Measurements from ENCODE around the gene TMEM128.
"Not testable (repeated sequence)": the region's sequence is repeated elsewhere in the genome, so short reads cannot be mapped to it uniquely, and the experiment has no call there.

Gene TMEM128

GRCh38 chr4:4248029-4248884 lies at the start of gene TMEM128:
Gene TMEM128, minus strand, starts transcription at chr4:4248223. Its CDS starts 21 bp downstream, at chr4:4248202.
- DNase-seq (ENCODE audit: low read depth) = peak; percentile 83

GRCh38 chr4:4296283-4296846 lies 48.3 kb upstream of the TMEM128 start:
- no peak for DNase-seq (ENCODE audit: low read depth)

- no peak for DNase-seq (ENCODE audit: low read depth)
Measured at GRCh38 chr4:4293279-4293678, 45.3 kb upstream of the TMEM128 start.

GRCh38 chr4:4289941-4290850 lies 42.2 kb upstream of the TMEM128 start, which contains the start of the genes LYAR and ZBTB49:
Gene LYAR, minus strand, starts transcription at chr4:4290154. Its CDS starts 6,412 bp downstream, at chr4:4283742.
Gene ZBTB49, plus strand, starts transcription at chr4:4290251. Its CDS starts 9,695 bp downstream, at chr4:4299946.
- DNase-seq (ENCODE audit: low read depth) = peak; percentile 94

GRCh38 chr4:4289597-4289940 lies 41.5 kb upstream of the TMEM128 start:
- DNase-seq (ENCODE audit: low read depth) = no peak

GRCh38 chr4:4289055-4289454 lies 41.0 kb upstream of the TMEM128 start:
- DNase-seq (ENCODE audit: low read depth) = no peak

- no peak for DNase-seq (ENCODE audit: low read depth)
Measured at GRCh38 chr4:4288098-4288497, 40.1 kb upstream of the TMEM128 start.

GRCh38 chr4:4284827-4285618 lies 37.0 kb upstream of the TMEM128 start:
- DNase-seq (ENCODE audit: low read depth) = no peak

- DNase-seq (ENCODE audit: low read depth) = no peak
Measured at GRCh38 chr4:4281787-4282186, 33.8 kb upstream of the TMEM128 start.

GRCh38 chr4:4277531-4277930 lies 29.5 kb upstream of the TMEM128 start:
- no peak for DNase-seq (ENCODE audit: low read depth)

GRCh38 chr4:4274226-4274625 lies 26.2 kb upstream of the TMEM128 start:
- DNase-seq (ENCODE audit: low read depth) = no peak

GRCh38 chr4:4271912-4272311 lies 23.9 kb upstream of the TMEM128 start:
- DNase-seq (ENCODE audit: low read depth) = no peak

- DNase-seq (ENCODE audit: low read depth) = no peak
Measured at GRCh38 chr4:4270529-4270928, 22.5 kb upstream of the TMEM128 start.

GRCh38 chr4:4269856-4270255 lies 21.8 kb upstream of the TMEM128 start:
- no peak for DNase-seq (ENCODE audit: low read depth)

- no peak for DNase-seq (ENCODE audit: low read depth)
Measured at GRCh38 chr4:4269331-4269731, 21.3 kb upstream of the TMEM128 start.

- no peak for DNase-seq (ENCODE audit: low read depth)
Measured at GRCh38 chr4:4268776-4269175, 20.8 kb upstream of the TMEM128 start.

GRCh38 chr4:4267981-4268380 lies 20.0 kb upstream of the TMEM128 start:
- DNase-seq (ENCODE audit: low read depth) = no peak

- DNase-seq (ENCODE audit: low read depth) = no peak
Measured at GRCh38 chr4:4260185-4260751, 12.2 kb upstream of the TMEM128 start.

GRCh38 chr4:4259484-4260100 lies 11.6 kb upstream of the TMEM128 start:
- DNase-seq (ENCODE audit: low read depth) = no peak

GRCh38 chr4:4257705-4258104 lies 9.7 kb upstream of the TMEM128 start:
- DNase-seq (ENCODE audit: low read depth) = not testable (repeated sequence)

- no peak for DNase-seq (ENCODE audit: low read depth)
Measured at GRCh38 chr4:4256799-4257198, 8.8 kb upstream of the TMEM128 start.
